ENCODE measurements around the gene FRAS1.

The FRAS1 gene

GRCh38 chr4:78512357-78512920, 455.3 kb downstream of the FRAS1 start:
- H3K36me3 Mint-ChIP-seq (ENCODE audit: low read depth), result no peaks in the 10 kb centered on the region
- no peaks in the 10 kb centered on the region for H3K4me1 Mint-ChIP-seq (ENCODE audit: low read depth)
- DNase-seq (ENCODE audit: low spot score), result no peak
- H3K27me3 Mint-ChIP-seq (ENCODE audit: low read depth), result no peaks in the 10 kb centered on the region
- H3K4me3 Mint-ChIP-seq, result no peak overlapping the region
- H3K27ac Mint-ChIP-seq, result no peak overlapping the region
- no peaks in the 10 kb centered on the region for H3K9me3 Mint-ChIP-seq

- Mint-ChIP-seq H3K9me3 (no peaks in the 10 kb centered on the region), H3K4me1 (ENCODE audit: low read depth) (no peaks in the 10 kb centered on the region), H3K36me3 (ENCODE audit: low read depth) (no peaks in the 10 kb centered on the region), H3K27ac (no peak overlapping the region), H3K4me3 (no peak overlapping the region), H3K27me3 (ENCODE audit: low read depth) (no peaks in the 10 kb centered on the region)
- no peak for DNase-seq (ENCODE audit: low spot score)
Measured at GRCh38 chr4:78513411-78513975, 456.4 kb downstream of the FRAS1 start.

GRCh38 chr4:78517050-78517652, 460.0 kb downstream of the FRAS1 start:
- Mint-ChIP-seq H3K36me3 (ENCODE audit: low read depth) (no peaks in the 10 kb centered on the region), H3K27me3 (ENCODE audit: low read depth) (peaks cover 7% of the 10 kb centered on the region), H3K4me3 (no peak overlapping the region), H3K4me1 (ENCODE audit: low read depth) (no peaks in the 10 kb centered on the region), H3K9me3 (no peaks in the 10 kb centered on the region), H3K27ac (no peak overlapping the region)
- DNase-seq (ENCODE audit: low spot score), result no peak

GRCh38 chr4:78518561-78518960, 461.4 kb downstream of the FRAS1 start:
- no peaks in the 10 kb centered on the region for H3K36me3 Mint-ChIP-seq (ENCODE audit: low read depth)
- H3K27me3 Mint-ChIP-seq (ENCODE audit: low read depth), result peaks cover 7% of the 10 kb centered on the region
- no peak for DNase-seq (ENCODE audit: low spot score)
- no peaks in the 10 kb centered on the region for H3K9me3 Mint-ChIP-seq
- H3K27ac Mint-ChIP-seq, result no peak overlapping the region
- no peaks in the 10 kb centered on the region for H3K4me1 Mint-ChIP-seq (ENCODE audit: low read depth)
- H3K4me3 Mint-ChIP-seq, result no peak overlapping the region

- Mint-ChIP-seq H3K27ac (no peak overlapping the region), H3K4me1 (ENCODE audit: low read depth) (no peaks in the 10 kb centered on the region), H3K36me3 (ENCODE audit: low read depth) (no peaks in the 10 kb centered on the region), H3K27me3 (ENCODE audit: low read depth) (peaks cover 13% of the 10 kb centered on the region), H3K4me3 (no peak overlapping the region), H3K9me3 (no peaks in the 10 kb centered on the region)
- DNase-seq (ENCODE audit: low spot score), result no peak
Measured at GRCh38 chr4:78519962-78520361, 462.8 kb downstream of the FRAS1 start.

GRCh38 chr4:78520808-78521226, 463.7 kb downstream of the FRAS1 start:
- H3K27ac Mint-ChIP-seq, result no peak overlapping the region
- H3K36me3 Mint-ChIP-seq (ENCODE audit: low read depth), result no peaks in the 10 kb centered on the region
- no peak overlapping the region for H3K4me3 Mint-ChIP-seq
- peaks cover 13% of the 10 kb centered on the region for H3K27me3 Mint-ChIP-seq (ENCODE audit: low read depth)
- no peaks in the 10 kb centered on the region for H3K9me3 Mint-ChIP-seq
- no peaks in the 10 kb centered on the region for H3K4me1 Mint-ChIP-seq (ENCODE audit: low read depth)
- DNase-seq (ENCODE audit: low spot score), result no peak

GRCh38 chr4:78524009-78524408, 466.9 kb downstream of the FRAS1 start:
- H3K27ac Mint-ChIP-seq, result no peak overlapping the region
- no peaks in the 10 kb centered on the region for H3K36me3 Mint-ChIP-seq (ENCODE audit: low read depth)
- no peaks in the 10 kb centered on the region for H3K9me3 Mint-ChIP-seq
- DNase-seq (ENCODE audit: low spot score), result no peak
- peaks cover 13% of the 10 kb centered on the region for H3K27me3 Mint-ChIP-seq (ENCODE audit: low read depth)
- no peak overlapping the region for H3K4me3 Mint-ChIP-seq
- H3K4me1 Mint-ChIP-seq (ENCODE audit: low read depth), result no peaks in the 10 kb centered on the region

GRCh38 chr4:78525559-78525958, 468.4 kb downstream of the FRAS1 start:
- H3K36me3 Mint-ChIP-seq (ENCODE audit: low read depth), result no peaks in the 10 kb centered on the region
- peaks cover 6% of the 10 kb centered on the region for H3K27me3 Mint-ChIP-seq (ENCODE audit: low read depth)
- H3K4me1 Mint-ChIP-seq (ENCODE audit: low read depth), result no peaks in the 10 kb centered on the region
- DNase-seq (ENCODE audit: low spot score), result no peak
- H3K4me3 Mint-ChIP-seq, result no peak overlapping the region
- H3K27ac Mint-ChIP-seq, result no peak overlapping the region
- H3K9me3 Mint-ChIP-seq, result no peaks in the 10 kb centered on the region

GRCh38 chr4:78527103-78527502, 470.0 kb downstream of the FRAS1 start:
- no peaks in the 10 kb centered on the region for H3K9me3 Mint-ChIP-seq
- H3K4me3 Mint-ChIP-seq, result no peak overlapping the region
- no peak overlapping the region for H3K27ac Mint-ChIP-seq
- H3K27me3 Mint-ChIP-seq (ENCODE audit: low read depth), result peaks cover 6% of the 10 kb centered on the region
- DNase-seq (ENCODE audit: low spot score), result no peak
- no peaks in the 10 kb centered on the region for H3K36me3 Mint-ChIP-seq (ENCODE audit: low read depth)
- no peaks in the 10 kb centered on the region for H3K4me1 Mint-ChIP-seq (ENCODE audit: low read depth)

GRCh38 chr4:78527555-78527954, 470.4 kb downstream of the FRAS1 start:
- Mint-ChIP-seq H3K4me3 (no peak overlapping the region), H3K27me3 (ENCODE audit: low read depth) (peaks cover 6% of the 10 kb centered on the region), H3K4me1 (ENCODE audit: low read depth) (no peaks in the 10 kb centered on the region), H3K9me3 (no peaks in the 10 kb centered on the region), H3K27ac (no peak overlapping the region), H3K36me3 (ENCODE audit: low read depth) (no peaks in the 10 kb centered on the region)
- DNase-seq (ENCODE audit: low spot score), result no peak

GRCh38 chr4:78528327-78528726, 471.2 kb downstream of the FRAS1 start:
- Mint-ChIP-seq H3K4me1 (ENCODE audit: low read depth) (no peaks in the 10 kb centered on the region), H3K9me3 (no peaks in the 10 kb centered on the region), H3K27ac (no peak overlapping the region), H3K27me3 (ENCODE audit: low read depth) (peaks cover 6% of the 10 kb centered on the region), H3K4me3 (no peak overlapping the region), H3K36me3 (ENCODE audit: low read depth) (no peaks in the 10 kb centered on the region)
- DNase-seq (ENCODE audit: low spot score), result no peak

- Mint-ChIP-seq H3K4me3 (no peak overlapping the region), H3K4me1 (ENCODE audit: low read depth) (no peaks in the 10 kb centered on the region), H3K27ac (no peak overlapping the region), H3K36me3 (ENCODE audit: low read depth) (no peaks in the 10 kb centered on the region), H3K9me3 (no peaks in the 10 kb centered on the region), H3K27me3 (ENCODE audit: low read depth) (peaks cover 2% of the 10 kb centered on the region)
- DNase-seq (ENCODE audit: low spot score), result no peak
Measured at GRCh38 chr4:78529569-78530209, 472.6 kb downstream of the FRAS1 start.

- no peaks in the 10 kb centered on the region for H3K9me3 Mint-ChIP-seq
- H3K4me1 Mint-ChIP-seq (ENCODE audit: low read depth), result no peaks in the 10 kb centered on the region
- no peak for DNase-seq (ENCODE audit: low spot score)
- H3K4me3 Mint-ChIP-seq, result no peak overlapping the region
- no peaks in the 10 kb centered on the region for H3K27me3 Mint-ChIP-seq (ENCODE audit: low read depth)
- no peaks in the 10 kb centered on the region for H3K36me3 Mint-ChIP-seq (ENCODE audit: low read depth)
- H3K27ac Mint-ChIP-seq, result no peak overlapping the region
Measured at GRCh38 chr4:78532046-78532445, 474.9 kb downstream of the FRAS1 start.

- Mint-ChIP-seq H3K4me1 (ENCODE audit: low read depth) (no peaks in the 10 kb centered on the region), H3K27ac (no peak overlapping the region), H3K4me3 (no peak overlapping the region), H3K36me3 (ENCODE audit: low read depth) (no peaks in the 10 kb centered on the region), H3K27me3 (ENCODE audit: low read depth) (no peaks in the 10 kb centered on the region), H3K9me3 (no peaks in the 10 kb centered on the region)
- DNase-seq (ENCODE audit: low spot score), result no peak
Measured at GRCh38 chr4:78533854-78534253, 476.7 kb downstream of the FRAS1 start.
